ENCODE measurements around the gene ABHD13.
A peak's percentile ranks its signal among the peaks of the same experiment; 100 is the strongest.
"Not testable (repeated sequence)": the region's sequence is repeated elsewhere in the genome, so short reads cannot be mapped to it uniquely, and the experiment has no call there.

ABHD13 gene

DNA sequence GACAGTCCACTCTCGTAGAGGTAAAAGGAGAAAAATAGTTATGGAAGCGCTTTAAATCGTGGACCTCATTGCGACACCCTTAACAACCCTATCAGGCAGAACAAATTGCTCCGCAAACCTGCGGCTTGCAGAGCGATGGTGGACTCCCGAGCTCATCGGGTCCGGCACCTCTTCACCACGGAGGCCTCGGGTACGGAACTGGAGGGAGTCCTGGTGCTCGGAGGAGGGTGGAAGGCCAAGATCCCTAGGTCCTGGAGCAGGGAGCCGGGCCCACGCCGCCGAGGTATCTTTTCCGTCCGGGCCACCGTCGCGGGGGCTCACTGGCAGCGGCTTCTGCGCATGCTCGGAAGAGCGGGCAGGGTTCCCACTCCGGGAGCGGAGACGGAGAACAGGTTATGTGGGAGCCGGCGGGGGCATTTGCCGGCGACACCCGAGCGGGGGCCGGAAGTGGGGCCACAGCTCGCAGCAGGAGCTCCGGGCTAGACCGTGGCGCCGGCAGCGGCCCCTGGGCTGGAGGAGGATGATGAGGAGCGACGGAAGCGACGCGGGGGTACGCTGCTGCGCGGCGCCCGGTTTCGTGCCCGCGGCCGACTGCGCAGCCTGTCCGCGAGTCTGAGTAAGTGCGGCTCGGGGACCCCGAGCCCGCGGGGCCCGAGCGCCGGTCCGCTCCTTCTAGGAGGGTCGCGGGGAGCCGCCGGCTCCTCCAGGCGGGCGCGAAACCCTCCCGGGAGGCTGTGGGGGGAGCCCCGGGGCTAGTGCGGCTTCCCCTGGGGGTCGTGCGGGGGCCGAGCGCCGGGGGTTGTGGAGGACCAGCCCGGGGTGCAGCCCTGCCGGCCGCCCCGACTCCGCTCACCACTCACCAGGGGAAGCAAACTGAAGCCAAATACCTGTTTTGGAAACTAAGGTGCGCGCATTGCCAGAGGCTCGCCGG lies at the start of gene ABHD13:
Gene ABHD13, plus strand, starts transcription at position 349 of the 931 bp plus-strand sequence. CDS start 10,827 bp downstream, outside the sequence.
- peak; percentile 88 for DNase-seq

DNA sequence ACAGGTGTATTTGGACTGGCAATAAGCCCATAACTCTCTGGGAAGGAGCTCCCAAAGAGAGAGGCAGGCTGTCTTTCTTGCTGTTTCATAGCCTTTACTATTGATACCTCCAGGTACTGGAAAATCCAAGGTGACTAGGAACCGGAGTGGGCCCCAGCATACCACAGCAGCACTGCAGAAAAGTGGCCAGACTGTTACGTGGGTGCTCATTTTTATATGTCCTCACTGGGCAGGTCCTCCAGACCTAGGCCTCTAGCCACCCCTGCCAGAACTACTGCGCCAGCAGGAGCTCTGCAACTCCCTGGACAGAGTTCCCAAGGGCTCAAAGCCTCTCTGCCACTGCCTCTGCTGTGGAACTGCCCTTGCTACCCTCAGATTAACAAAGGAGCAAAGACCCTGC lies 49.3 kb upstream of the ABHD13 start:
- DNase-seq = no peak

DNA sequence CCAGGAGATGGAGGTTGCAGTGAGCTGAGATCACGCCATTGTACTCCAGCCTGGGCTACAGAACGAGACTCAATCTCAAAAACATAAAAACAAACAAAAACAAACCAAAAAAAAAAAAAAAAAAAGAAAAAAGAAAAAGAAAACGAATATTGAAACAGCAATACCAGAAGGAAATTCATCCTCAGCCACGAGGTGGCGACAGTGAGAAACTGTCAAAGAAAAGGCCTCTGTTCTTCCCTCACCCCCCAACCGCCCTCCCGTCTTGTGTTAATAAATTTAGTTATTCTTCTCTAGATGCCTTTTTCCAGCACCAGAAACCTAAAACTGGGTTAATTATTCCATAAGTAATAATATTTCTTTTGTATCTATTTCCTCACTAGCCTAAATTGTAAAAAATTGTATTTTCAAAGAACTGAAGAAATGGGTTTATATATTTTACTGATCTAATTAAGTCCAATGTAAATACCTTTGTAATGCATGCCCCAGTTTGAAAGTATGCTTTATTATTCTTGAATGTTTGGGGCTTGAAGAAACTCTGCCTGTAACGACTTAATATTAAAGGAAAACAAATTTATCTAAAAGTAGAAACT lies 41.4 kb upstream of the ABHD13 start:
- peak; percentile 65 for DNase-seq

DNA sequence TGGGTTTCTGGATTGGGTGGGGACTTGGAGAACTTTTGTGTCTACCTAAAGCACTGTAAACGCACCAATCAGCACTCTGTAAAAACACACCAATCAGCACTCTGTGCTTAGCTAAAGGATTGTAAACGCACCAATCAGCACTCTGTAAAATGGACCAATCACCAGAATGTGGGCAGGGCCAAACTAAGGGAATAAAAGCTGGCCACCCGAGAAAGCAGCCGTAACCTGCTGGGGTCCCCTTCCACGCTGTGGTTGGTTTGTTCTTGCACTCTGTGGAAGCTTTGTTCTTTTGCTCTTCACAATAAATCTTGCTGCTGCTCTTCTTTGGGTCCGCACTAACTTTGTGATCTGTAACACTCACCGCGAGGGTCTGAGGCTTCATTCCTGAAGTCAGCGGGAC lies 40.1 kb upstream of the ABHD13 start:
- DNase-seq = no peak

GRCh38 chr13:108182652-108183051 lies 35.5 kb upstream of the ABHD13 start:
- no peak for DNase-seq

DNA sequence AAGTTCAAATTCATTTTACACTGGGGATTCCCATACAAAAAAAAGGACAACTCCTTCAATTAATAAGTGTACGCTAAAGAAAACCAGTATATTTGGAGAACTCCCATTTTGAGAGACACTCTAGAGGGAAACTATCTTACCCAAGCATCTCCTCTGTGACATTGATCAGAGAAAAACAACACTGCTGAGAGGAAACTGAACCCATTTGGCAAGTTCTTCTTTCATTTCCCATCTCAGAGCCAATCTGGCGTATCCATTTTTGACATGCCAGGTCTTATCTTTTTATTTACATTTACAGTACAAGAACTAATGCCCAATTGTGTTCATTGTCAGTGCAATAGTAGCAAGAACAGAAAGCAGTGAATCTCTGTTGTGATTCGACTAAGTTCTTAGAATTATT lies 33.0 kb upstream of the ABHD13 start:
- no peak for DNase-seq

GRCh38 chr13:108188260-108188659 lies 29.9 kb upstream of the ABHD13 start:
- DNase-seq = no peak

DNA sequence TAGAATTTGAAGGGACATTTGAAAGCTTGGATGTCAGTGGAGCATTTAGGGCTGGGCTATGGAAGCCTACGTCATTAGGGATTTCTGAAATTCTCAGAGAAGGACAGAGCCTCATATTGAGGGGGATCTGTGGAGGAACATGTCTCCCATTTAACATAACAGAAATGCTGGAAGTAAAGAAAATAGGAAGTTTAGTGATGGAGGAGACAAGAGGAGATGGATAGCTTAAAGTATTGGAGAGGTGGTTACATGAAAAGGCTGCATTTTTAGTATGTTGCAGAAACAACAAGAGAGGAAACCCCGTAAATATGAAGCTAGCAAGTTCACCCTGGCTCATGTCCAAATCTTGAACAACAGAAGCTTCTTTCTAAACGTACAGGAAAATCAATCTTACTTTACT lies 27.3 kb upstream of the ABHD13 start:
- DNase-seq = no peak

- no peak for DNase-seq
These were observed 24.4 kb upstream of the ABHD13 start for GRCh38 chr13:108193806-108194205.

GRCh38 chr13:108194435-108194936 lies 23.7 kb upstream of the ABHD13 start:
- no peak for DNase-seq

- no peak for DNase-seq
These were observed 23.0 kb upstream of the ABHD13 start for GRCh38 chr13:108195146-108195545.

DNA sequence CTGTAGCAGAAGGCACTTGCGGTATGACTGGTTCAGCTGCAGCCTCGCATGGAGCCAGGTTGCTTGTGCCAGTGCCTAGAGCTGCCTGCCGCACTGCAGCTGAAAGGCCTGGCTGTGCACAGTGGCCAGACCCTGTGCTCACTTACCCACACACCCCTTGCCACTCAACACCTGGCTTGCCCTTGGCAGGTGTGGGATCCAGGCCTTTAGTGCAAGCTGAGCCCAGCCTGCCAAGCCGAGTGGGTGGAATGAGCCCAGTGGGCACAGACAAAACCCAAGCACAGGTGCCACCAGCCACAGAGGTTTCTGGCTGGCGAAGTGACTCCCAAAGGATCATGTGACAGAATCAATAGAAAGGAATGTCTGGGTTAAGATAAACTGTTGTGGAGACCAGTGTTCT lies 22.3 kb upstream of the ABHD13 start:
- DNase-seq = no peak

DNA sequence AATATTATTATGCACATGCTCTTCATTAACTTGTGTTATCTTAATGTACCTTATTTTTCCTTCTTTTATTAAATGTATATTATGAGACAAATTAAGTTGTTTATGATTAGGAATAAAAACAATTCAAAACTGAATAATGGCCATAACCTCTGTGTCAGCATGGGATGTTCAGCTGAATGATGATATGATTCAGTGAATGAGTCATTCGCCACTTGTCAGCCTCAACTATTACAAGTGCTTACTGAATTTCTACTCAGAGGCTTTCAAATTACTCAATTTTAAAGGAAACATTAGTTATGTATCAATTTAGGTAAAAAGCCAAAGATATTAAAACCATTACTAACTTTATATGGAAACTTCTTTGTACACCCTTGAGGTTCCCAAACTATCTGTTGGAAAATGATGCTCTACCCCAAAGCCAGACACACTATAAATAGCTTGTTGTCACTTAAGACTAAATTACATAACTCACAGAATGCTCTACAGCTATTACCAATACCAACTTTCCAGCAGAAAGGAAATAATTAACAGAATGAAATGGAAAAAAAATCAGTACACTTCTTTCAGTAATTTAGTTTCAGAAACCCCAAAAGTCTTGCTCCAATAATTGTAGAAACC lies 17.3 kb upstream of the ABHD13 start:
- no peak for DNase-seq

- DNase-seq = no peak
These were observed 7.6 kb upstream of the ABHD13 start for GRCh38 chr13:108210551-108210950.

DNA sequence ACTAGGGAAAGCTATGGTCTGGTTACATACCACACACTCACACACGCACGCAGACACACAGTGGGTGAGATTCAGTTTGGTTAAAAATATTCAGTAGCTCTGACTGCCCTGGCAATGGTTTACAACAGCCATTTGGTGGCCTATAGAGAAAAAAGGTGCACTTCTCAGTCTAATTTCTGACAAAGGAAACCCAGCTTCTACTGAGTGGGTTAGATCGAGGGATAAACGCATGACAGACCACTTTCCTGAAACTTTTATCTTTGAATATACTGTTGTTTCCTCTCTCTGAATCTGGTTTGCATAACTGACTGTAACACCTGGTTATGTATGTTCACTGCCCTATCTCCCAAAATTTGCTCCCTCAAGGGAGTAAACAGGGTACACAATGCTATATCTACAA lies 5.3 kb upstream of the ABHD13 start:
- DNase-seq = no peak

- DNase-seq = no peak
These were observed 4.2 kb upstream of the ABHD13 start for GRCh38 chr13:108213946-108214345.

DNA sequence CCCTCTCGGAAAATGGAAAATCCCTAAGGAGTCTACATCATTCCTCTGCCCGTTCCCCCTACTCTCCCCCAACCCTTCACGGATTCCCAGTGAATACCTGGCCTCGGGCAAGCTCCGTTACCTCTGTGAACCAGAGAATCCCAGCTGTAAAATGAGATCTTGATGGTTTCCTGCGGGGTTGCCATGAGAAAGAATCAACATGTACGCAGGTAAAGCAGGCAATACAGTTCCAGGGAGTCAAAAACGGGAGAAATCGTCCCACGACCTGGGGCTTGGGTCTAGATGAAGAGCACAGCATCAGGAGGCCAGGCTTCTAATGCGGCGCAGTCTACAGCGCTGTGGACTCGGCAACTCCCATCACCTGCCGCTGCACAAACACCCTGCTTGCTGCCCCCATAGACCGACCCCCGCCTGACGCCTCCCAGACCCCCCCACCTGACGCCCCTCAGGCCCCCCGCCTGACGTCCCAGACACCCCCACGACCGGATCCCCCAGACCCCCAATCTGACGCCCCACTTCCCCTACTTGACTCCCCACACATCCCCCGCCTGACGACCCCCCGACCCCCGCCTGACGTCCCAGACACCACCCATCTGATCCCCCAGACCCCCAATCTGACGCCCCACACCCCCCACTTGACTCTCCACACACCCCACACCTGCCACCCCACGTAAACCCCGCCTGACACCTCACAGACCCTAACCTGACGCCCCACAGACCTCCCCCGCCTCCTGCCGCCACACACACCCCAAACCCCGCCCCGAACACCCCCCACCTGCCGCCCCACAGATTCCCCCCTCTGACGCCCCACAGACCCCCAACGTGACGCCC lies 3.5 kb upstream of the ABHD13 start:
- DNase-seq = no peak

GRCh38 chr13:108215436-108215835 lies 2.8 kb upstream of the ABHD13 start, which contains the start of gene LIG4:
LIG4 (minus strand) TSS chr13:108215536; CDS start chr13:108211268, 4,268 bp downstream.
- DNase-seq = peak; percentile 90

DNA sequence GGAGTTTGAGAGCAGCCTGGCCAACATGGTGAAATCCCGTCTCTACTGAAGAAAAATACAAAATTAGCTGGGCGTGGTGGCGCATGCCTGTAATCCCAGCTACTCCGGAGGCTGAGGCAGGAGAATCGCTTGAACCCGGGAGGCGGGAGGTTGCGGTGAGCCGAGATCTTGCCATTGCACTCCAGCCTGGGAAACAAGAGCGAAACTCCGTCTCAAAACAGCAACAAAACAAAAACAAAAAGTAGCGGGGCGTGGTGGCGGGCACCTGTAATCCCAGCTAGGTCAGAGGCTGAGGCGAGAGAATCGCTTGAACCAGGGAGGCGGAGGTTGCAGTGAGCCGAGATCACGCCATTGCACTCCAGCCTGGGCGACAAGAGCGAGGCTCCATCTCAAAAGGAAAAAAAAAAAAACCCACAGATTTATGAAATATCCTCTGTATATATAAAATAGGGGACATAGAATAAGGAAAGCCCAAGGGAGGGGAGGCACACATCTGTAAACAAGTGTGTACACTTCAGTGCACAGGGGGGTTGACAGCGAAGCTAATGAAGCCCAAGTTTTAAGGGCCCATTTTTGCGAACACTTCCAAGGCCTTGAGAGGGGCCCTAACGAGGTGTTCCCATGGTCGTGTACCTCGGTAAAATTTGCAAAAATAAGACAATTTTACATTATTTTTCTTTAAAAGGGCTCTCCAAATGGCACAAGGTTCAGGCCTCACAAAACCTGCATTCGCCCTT lies 717 bp upstream of the ABHD13 start:
- not testable (repeated sequence) for DNase-seq

- no peak for DNase-seq
These were observed 1.8 kb downstream of the ABHD13 start for GRCh38 chr13:108220041-108220440.

GRCh38 chr13:108223687-108224503 lies 5.7 kb downstream of the ABHD13 start:
- DNase-seq = no peak

Measured in activated CD4-positive, alpha-beta T cell treated with anti-CD3 and anti-CD28 coated beads, Interleukin-2, amount 50 U/mL, for 1 hour (primary cell).